GM12878 (cell line): ENCODE results near the gene ING1. TPM values are rescaled to one million over a fixed set of nuclear protein-coding genes. Genes with fewer than 3 reads are reported as not detected.

Experiments used
- ATAC-seq: fragments of 200-7000 bp; cut with Tn5 transposase; 3 replicates; pipeline ENCODE4 v1.9.1; 2020; ENCODE audit warnings: mild to moderate bottlenecking, moderate library complexity
- BruUV-seq: library from RNA; stranded (reverse); fragments of 400-500 nt; replicated peaks from 2 replicates; lab custom pipeline; 2021; lab: Mats Ljungman, UMichigan
- CTCF ChIA-PET: fragments of 300-600 bp; sonication (Branson Sonifier 250); formaldehyde crosslinking; extraction: SDS; loops from one replicate; lab custom pipeline; 2021; ENCODE audit warnings: inconsistent platforms; lab: Yijun Ruan, JAX
- POLR2A ChIA-PET: fragments of 350-600 bp; formaldehyde crosslinking; extraction: SDS; loops from one replicate; lab custom pipeline; 2021; ENCODE audit warnings: inconsistent platforms; lab: Charles Lee
- RAD21 ChIA-PET: fragments of 300-600 bp; sonication (Branson Sonifier 250); formaldehyde crosslinking; loops from one replicate; lab custom pipeline; 2023; ENCODE audit warnings: antibody characterized with exemption; ENCODE audit not compliant: unreplicated experiment; lab: Charles Lee
- SMC1A ChIA-PET: fragments of 300-600 bp; sonication (Branson Sonifier 250); formaldehyde crosslinking; loops from one replicate; lab custom pipeline; 2023; ENCODE audit not compliant: unreplicated experiment, uncharacterized antibody; lab: Charles Lee
- DNase-seq: peaks from one replicate; pipeline ENCODE4 v3.0.0-alpha.2; 2011; ENCODE audit warnings: low read depth, low spot score
- FAIRE-seq: peaks from 3 replicates; lab custom pipeline; 2011; peaks lifted over from hg19 to GRCh38; lab: Jason Lieb, UNC
- H2AFZ ChIP-seq: 2 replicates; pipeline ENCODE4 v1.6.0; 2011; ENCODE audit warnings: low read depth, low read length, control low read depth; ENCODE audit not compliant: control insufficient read depth
- H3K27ac ChIP-seq: 2 replicates; pipeline ENCODE4 v1.5.1; 2011; ENCODE audit warnings: control low read depth; ENCODE audit not compliant: control insufficient read depth, insufficient read depth
- H3K27me3 ChIP-seq, 2 experiments: replicated peaks in 1 of 2; 2 replicates each; pipeline versions ENCODE4 v1.6.0 to v1.6.1; 2011; ENCODE audit warnings: low read length in 1 of 2; ENCODE audit not compliant: control insufficient read depth in 2 of 2, insufficient read depth in 2 of 2
- H3K36me3 ChIP-seq, 2 experiments: 2 replicates each; pipeline ENCODE4 v1.5.1; 2011; ENCODE audit warnings: low read length in 1 of 2; ENCODE audit not compliant: control insufficient read depth in 2 of 2, insufficient read depth in 2 of 2
- H3K4me1 ChIP-seq: 2 replicates; pipeline ENCODE4 v1.6.1; 2011; ENCODE audit warnings: mild to moderate bottlenecking, low read length, moderate library complexity, mixed read lengths; ENCODE audit not compliant: control insufficient read depth, insufficient read depth
- H3K4me2 ChIP-seq: 2 replicates; pipeline ENCODE4 v1.6.0; 2011; ENCODE audit warnings: control low read depth; ENCODE audit not compliant: control insufficient read depth, insufficient read depth
- H3K4me3 ChIP-seq: fragments of 200-600 bp; sonication (generic); 2 replicates; pipeline ENCODE4 v1.5.1; 2016
- H3K79me2 ChIP-seq: 2 replicates; pipeline ENCODE4 v1.6.0; 2011; ENCODE audit warnings: low read length; ENCODE audit not compliant: control insufficient read depth, insufficient read depth
- H3K9ac ChIP-seq: 2 replicates; pipeline ENCODE4 v1.8.0; 2011; ENCODE audit warnings: low read length, control low read depth, mixed read lengths; ENCODE audit not compliant: control insufficient read depth, insufficient read depth
- H3K9me3 ChIP-seq: replicated peaks from 3 replicates; pipeline ENCODE4 v1.5.1; 2011; ENCODE audit warnings: mild to moderate bottlenecking, low read length; ENCODE audit not compliant: control insufficient read depth, insufficient read depth
- H4K20me1 ChIP-seq: 2 replicates; pipeline ENCODE4 v1.6.0; 2011; ENCODE audit not compliant: control insufficient read depth, insufficient read depth
- ETV6 ChIP-seq, 2 experiments: fragments of 450-650 bp in 1 of 2; IDR thresholded peaks in 1 of 2; conservative IDR thresholded peaks in 1 of 2; 2 replicates each; pipeline ENCODE4 v1.6.1; 2014; ENCODE audit warnings: antibody characterized with exemption in 1 of 2, borderline replicate concordance in 1 of 2, low read depth in 1 of 2, mild to moderate bottlenecking in 1 of 2, moderate library complexity in 1 of 2
- JUNB ChIP-seq: IDR thresholded peaks from 2 replicates; pipeline ENCODE4 v1.6.1; 2016; ENCODE audit warnings: antibody characterized with exemption, mild to moderate bottlenecking
- KDM1A ChIP-seq: fragments of 200-600 bp; sonication (generic); IDR thresholded peaks from 2 replicates; pipeline ENCODE4 v1.6.1; 2016; ENCODE audit warnings: borderline replicate concordance
- PAX8 ChIP-seq: fragments of 450-650 bp; IDR thresholded peaks from 2 replicates; pipeline ENCODE4 v1.6.1; 2017; ENCODE audit warnings: mild to moderate bottlenecking, moderate library complexity
- POLR2A ChIP-seq: IDR thresholded peaks from 2 replicates; pipeline ENCODE4 v1.6.1; 2011; ENCODE audit warnings: low read depth, mild to moderate bottlenecking, low read length
- SUZ12 ChIP-seq: fragments of 200-600 bp; sonication (generic); IDR thresholded peaks from one replicate; pipeline ENCODE4 v1.6.1; 2018; ENCODE audit warnings: antibody characterized with exemption, mild to moderate bottlenecking; ENCODE audit not compliant: unreplicated experiment
- TARDBP ChIP-seq: IDR thresholded peaks from 2 replicates; pipeline ENCODE4 v1.6.1; 2016; ENCODE audit warnings: borderline replicate concordance
- YBX1 ChIP-seq: fragments of 450-650 bp; IDR thresholded peaks from 2 replicates; pipeline ENCODE4 v1.6.1; 2016; ENCODE audit warnings: antibody characterized with exemption
- ZBTB11 ChIP-seq: fragments of 450-650 bp; formaldehyde crosslinking; IDR thresholded peaks from 2 replicates; pipeline ENCODE4 v1.5.0; 2022; ENCODE audit warnings: mild to moderate bottlenecking, missing genetic modification characterization
- ZNF207 ChIP-seq: fragments of 450-650 bp; IDR thresholded peaks from 2 replicates; pipeline ENCODE4 v1.6.1; 2014; ENCODE audit warnings: antibody characterized with exemption, mild to moderate bottlenecking, borderline replicate concordance
- ZNF622 ChIP-seq: fragments of 450-650 bp; IDR thresholded peaks from 2 replicates; pipeline ENCODE4 v1.6.1; 2017; ENCODE audit warnings: mild to moderate bottlenecking, inconsistent platforms
- WGBS: methylation state at CpG from one replicate; pipeline ENCODE4 v1.1.6; 2016; ENCODE audit warnings: low lambda C conversion rate; ENCODE audit not compliant: insufficient replicate concordance, insufficient coverage; ENCODE audit errors: missing lambda C conversion rate; 5-methylcytosine and 5-hydroxymethylcytosine counted together
- in situ Hi-C: fragments of 300-500 bp; cut with MboI; formaldehyde crosslinking; loops from 9 replicates; pipeline ENCODE4 v1.14.3; 2018; ENCODE audit warnings: mixed read lengths
- intact Hi-C: fragments of 100-400 bp; cut with micrococcal nuclease; formaldehyde crosslinking; loops from one replicate; pipeline ENCODE4 v1.14.2; 2022; ENCODE audit not compliant: unreplicated experiment
- polyA plus RNA-seq, 11 experiments: library from polyadenylated mRNA; depleted of rRNA in 4 of 11; unstranded in 6 of 11; stranded (reverse) in 5 of 11; fragments of >200 nt; fragmentation: Nextera tagmentation in 4 of 11; fragmentation: Illumina TruSeq in 1 of 11; extraction: Ambion mirVana in 4 of 11; extraction: Trizol in 1 of 11; gene quantifications; 1 replicate in 1 of 11; 2 replicates in 10 of 11; pipeline versions ENCODE4 v1.2.1 to v1.2.3, GENCODE V29; 2011 to 2016; ENCODE audit warnings: inconsistent platforms in 2 of 11, missing spikeins in 2 of 11, low read depth in 1 of 11
- total RNA-seq, 4 experiments: library from RNA; depleted of rRNA in 3 of 4; stranded (reverse); fragments of >200 nt in 3 of 4; fragmentation: Illumina TruSeq in 1 of 4; extraction: Trizol in 1 of 4; gene quantifications; 2 replicates each; pipeline versions ENCODE4 v1.2.1 to v1.2.3, GENCODE V29; 2013 to 2021
- TF ChIP-seq, protein P1 (sequence below): IDR thresholded peaks from 2 replicates; pipeline ENCODE4 v1.6.1; 2011; ENCODE audit warnings: low read depth, low read length, improper control_type of control experiment, borderline replicate concordance

ING1 gene
- total and polyA plus RNA-seq, 10 of the 15 experiments (the other 5 are each of a cell fraction or from before 2014, with no cell fraction given), result 1.3 to 20.4 (median 13.1) TPM

GRCh38 chr13:110771194-110771593 is 57.7 kb downstream of the ING1 start:
- ChIA-PET SMC1A (interaction anchor here (0.6 kb wide), 1 partner anchor 329 kb away, joined by 3 read pairs; no protein-coding TSS in a partner anchor), RAD21 (no interaction called here), POLR2A (interaction anchor here (0.5 kb wide), 1 partner anchor 209 kb away, joined by 5 read pairs; no protein-coding TSS in a partner anchor), CTCF (interaction anchor here (1.4 kb wide), 1 partner anchor 48 kb away, joined by 3 read pairs; no protein-coding TSS in a partner anchor)
- H4K20me1 ChIP-seq, result no peaks in the 10 kb centered on the region
- intact Hi-C loops (no loop called here), in situ Hi-C loops (no loop called here)
- no peak for DNase-seq
- no peaks in the 10 kb centered on the region for H3K79me2 ChIP-seq
- H3K9me3 ChIP-seq, result no peaks in the 10 kb centered on the region
- H3K4me3 ChIP-seq, result no peak overlapping the region
- TF ChIP-seq KDM1A, result no peak
- TF ChIP-seq ZNF622, result no peak
- TF ChIP-seq ZBTB11 (CRISPR knock-in tag), result no peak
- TF ChIP-seq ZNF207, result no peak
- no peak for TF ChIP-seq JUNB
- TF ChIP-seq, protein P1, sequence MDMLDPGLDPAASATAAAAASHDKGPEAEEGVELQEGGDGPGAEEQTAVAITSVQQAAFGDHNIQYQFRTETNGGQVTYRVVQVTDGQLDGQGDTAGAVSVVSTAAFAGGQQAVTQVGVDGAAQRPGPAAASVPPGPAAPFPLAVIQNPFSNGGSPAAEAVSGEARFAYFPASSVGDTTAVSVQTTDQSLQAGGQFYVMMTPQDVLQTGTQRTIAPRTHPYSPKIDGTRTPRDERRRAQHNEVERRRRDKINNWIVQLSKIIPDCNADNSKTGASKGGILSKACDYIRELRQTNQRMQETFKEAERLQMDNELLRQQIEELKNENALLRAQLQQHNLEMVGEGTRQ, result no peak
- TF ChIP-seq PAX8, result no peak
- no peak for TF ChIP-seq YBX1
- no peak for TF ChIP-seq ETV6 (conservative IDR thresholded peaks at IDR 0.05 in 1 of 2, IDR thresholded peaks at IDR 0.05 in 1 of 2; ENCODE audit: borderline replicate concordance in 1 of 2, low read depth in 1 of 2)
- no peak for TF ChIP-seq TARDBP
- no peak for TF ChIP-seq POLR2A
- no peak for TF ChIP-seq SUZ12
- H3K27me3 ChIP-seq, result no peaks in the 10 kb centered on the region
- peak; percentile 67 for ATAC-seq
- H3K9ac ChIP-seq, result no peak overlapping the region
- H3K4me1 ChIP-seq, result no peaks in the 10 kb centered on the region
- no TSS peak for BruUV-seq
- H3K36me3 ChIP-seq, result no peaks in the 10 kb centered on the region
- H3K4me2 ChIP-seq, result no peak overlapping the region
- no peak overlapping the region for H3K27ac ChIP-seq
- no peak overlapping the region for H2AFZ ChIP-seq
- WGBS, result 44% methylated on average over 9 of the region's 9 CpGs
- FAIRE-seq, result no peak
